Activated CD8-positive, alpha-beta memory T cell treated with anti-CD3 and anti-CD28 coated beads, Interleukin-2, amount 50 U/mL, for 24 hours (primary cell): Measurements from ENCODE around the gene FREM1.

ENCODE experiments used
- DNase-seq: peaks from one replicate; pipeline ENCODE4 v3.0.0-alpha.2; 2020; ENCODE audit errors: extremely low read depth

The FREM1 gene

DNA sequence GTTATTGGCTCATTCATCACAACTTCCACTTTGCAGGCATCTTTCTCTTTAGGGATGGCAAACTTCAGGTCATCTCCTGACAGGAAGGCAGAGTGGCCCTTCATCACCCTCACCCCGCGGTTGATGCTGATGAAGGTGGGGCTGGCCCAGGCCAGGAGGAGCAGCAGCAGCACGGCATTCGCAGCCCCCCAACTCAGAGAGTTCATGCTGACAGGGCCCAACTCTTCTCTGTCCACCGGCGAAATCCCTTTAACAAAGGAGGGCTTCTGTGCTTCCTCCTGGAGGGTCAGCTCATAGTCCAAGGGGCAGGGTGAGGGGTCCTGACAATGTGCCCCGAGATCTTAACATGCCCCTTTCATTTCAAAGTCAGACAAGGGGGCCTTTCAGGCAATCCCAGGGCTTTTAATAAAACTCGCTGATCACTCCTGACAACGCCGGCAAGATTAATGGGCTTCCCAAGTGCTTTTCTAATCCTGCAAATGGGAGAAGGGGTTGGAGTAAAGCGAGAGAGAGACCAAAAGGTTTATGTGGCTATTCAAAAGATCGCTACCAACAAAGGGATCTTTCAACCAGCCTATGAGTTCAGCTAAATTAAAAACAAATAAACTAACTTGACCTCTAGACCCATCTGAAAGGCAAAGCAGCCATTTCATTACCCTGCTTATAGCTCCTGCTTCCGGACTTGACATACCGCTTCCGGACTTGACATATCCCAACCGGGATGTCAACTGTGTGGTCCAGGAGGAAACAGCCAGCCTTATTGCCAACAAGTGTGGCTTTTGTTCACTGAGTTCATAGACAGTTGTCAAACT lies 41.2 kb downstream of the FREM1 start:
- DNase-seq = no peak

DNA sequence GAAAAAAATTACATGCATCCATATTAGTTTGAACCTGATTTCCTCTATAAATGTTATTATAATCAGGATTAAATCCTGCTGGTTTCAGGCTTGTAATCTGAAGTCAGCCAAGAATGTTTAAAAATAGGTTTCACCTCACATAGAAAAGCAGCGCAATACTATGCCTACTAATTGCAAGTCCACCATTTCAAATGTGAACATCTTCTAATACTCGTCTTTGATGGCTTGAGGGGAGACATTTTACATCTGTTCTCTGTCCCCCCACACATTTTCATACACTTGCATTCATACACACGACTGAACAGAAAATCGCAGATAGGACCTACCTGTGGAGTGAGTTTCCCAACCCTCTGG lies 41.8 kb downstream of the FREM1 start:
- no peak for DNase-seq

GRCh38 chr9:14866200-14866749 lies 44.0 kb downstream of the FREM1 start:
- DNase-seq = no peak

DNA sequence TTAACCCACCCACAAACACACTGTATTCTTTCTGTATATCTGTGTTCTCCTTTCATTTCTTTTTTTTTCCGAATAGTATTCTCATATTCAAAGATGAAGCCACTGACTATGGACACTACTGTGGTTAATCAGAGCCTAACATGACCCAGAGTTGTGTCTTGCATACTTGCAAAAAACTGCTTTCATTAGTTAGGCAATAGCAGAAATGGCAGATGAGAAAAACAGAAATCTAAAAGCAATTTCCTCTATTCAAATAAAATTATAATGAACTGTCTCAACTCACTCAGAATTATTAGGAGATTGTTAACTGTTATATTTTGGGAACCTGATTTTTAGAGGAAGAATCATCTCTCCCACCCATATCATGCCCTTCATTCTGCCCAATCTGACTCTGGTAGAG lies 45.9 kb downstream of the FREM1 start:
- no peak for DNase-seq

GRCh38 chr9:14863402-14863801 lies 46.8 kb downstream of the FREM1 start:
- DNase-seq = no peak

- no peak for DNase-seq
Measured at GRCh38 chr9:14857449-14858305, 52.6 kb downstream of the FREM1 start.

DNA sequence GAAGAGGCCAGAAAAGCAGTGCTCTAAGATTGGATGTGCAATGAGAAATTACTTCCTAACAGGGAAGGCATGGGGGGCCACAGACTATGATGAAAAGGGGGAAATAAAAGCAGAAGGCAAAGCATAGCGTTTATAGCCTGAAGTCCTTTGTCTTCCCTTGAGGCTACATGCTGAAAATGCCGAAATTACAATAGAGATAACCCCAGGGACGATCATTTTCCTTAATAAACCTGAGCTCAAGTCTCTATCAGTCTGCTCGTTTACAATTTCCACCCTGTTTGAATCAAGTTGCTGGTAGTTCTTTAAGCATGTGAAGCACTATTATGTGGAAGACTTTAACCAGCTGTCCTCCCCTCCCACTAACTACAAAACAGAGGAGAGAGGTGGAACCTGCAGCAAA lies 60.4 kb downstream of the FREM1 start:
- DNase-seq = no peak

DNA sequence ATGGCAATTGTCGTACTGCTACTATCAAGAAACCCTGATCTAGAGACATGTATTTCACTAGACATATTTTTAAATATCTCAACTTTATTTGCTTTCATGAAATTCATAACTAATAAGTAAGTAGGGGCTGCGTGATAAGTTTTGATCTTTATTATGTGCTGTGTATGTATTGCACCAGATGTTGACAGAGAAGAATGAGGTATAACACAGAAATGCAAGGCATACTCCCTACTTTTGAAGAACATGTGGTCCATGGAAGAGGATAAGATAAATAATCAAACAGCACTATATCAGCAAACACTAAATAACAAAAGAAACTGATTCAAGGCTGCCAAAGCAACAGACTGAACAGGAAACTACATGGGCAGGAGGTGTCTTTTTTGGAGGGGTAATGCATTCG lies 60.9 kb downstream of the FREM1 start:
- no peak for DNase-seq

GRCh38 chr9:14846871-14847311 lies 63.3 kb downstream of the FREM1 start:
- DNase-seq = peak; percentile 7

- no peak for DNase-seq
Measured at GRCh38 chr9:14843163-14843562, 67.1 kb downstream of the FREM1 start.

DNA sequence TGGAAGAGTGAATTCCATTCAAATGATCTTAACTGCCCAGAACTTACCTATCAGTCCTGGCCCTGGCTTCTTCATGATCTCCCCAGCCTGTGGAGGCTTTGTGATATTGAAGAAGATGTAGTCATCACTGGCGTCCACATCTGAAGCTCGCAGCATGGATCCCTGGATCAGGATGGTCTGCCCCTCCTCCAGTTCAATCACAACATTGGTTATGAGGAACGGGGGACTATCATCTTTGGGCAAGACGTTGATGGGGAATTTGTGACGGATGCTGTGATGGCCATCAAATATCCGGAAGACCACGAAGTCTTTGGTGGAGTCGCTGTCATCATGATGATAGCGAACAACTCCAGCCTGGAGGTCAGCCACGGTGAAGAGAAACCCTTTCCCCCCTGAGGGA lies 68.0 kb downstream of the FREM1 start:
- DNase-seq = no peak

GRCh38 chr9:14838701-14839100 lies 71.5 kb downstream of the FREM1 start:
- no peak for DNase-seq

GRCh38 chr9:14836885-14837284 lies 73.3 kb downstream of the FREM1 start:
- DNase-seq = no peak

- DNase-seq = no peak
Measured at GRCh38 chr9:14831661-14832060, 78.6 kb downstream of the FREM1 start.

- DNase-seq = no peak
Measured at GRCh38 chr9:14831074-14831473, 79.2 kb downstream of the FREM1 start.

DNA sequence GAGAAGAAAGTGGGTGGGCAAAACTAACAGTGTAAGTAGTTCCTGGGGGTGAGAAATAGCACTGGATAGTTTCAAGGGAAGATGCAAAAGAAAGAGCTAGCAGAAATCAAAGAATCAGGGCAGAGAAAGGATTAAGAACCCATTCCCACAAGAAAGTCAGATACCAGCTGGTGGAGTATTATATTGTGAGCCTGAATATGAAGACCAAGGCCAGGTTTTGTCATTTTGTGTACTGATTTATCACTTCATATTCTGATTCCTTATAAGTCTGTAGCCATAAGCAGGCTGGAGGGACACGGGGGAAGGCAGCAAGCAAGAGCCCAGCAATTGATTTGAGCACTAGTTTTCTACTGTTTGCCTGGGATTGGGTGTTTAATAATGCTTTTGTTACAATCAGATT lies 80.2 kb downstream of the FREM1 start:
- DNase-seq = no peak

DNA sequence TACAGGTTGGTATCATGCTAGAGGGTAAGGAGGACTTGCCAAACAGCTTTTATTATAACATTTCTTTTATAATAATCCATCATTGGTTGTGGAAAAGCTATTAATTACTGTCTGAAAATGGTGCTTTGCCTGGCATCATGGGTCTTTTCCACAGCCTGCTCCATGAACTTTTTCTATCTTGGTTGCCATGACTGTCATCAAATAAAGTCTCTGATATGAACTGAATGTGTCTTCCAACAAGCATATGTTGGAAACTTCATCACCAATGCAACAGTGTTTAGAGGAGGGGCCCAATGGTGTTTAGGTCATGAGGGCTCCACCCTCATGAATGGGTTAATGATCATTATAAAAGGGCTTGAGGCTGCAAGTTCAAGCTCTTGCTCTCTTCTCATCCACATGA lies 81.0 kb downstream of the FREM1 start:
- DNase-seq = no peak

DNA sequence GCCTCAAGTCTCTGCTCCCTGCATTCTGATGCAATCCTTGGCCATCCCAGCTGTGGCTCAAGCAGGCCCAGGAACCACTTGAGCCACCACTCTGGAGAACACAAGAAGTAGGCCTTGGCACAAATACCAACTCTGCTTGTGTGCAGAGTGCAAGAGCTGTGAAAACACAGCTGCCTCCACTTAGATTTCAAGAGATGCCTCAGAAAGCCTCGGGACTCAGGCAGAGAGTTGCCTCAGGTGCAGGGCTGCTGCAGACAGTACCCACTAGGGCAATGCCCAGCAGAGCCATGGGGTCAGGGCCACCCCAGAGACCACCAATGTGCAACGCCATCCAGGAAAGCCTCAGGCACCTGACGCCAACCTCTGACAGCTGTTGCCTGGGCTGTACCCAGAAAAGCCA lies 82.4 kb downstream of the FREM1 start:
- DNase-seq = no peak

DNA sequence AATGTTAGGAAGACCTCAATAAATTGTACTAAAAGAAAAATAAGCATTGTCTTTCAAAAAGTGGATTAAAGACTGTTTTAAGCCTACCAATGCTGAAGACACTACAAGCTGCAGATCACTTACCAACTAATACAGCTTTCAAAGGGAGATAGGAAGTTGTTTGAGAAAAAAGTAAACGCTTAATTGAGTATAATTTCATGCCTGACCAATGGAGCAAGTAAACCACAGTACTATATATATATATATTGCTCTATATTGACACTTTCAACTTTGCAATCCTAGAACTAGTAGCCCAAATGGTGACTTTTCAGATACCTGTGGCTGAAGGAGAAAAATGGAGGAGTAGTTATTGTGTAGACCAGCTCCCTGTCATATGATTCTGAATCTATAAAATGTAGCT lies 85.7 kb downstream of the FREM1 start:
- DNase-seq = no peak

DNA sequence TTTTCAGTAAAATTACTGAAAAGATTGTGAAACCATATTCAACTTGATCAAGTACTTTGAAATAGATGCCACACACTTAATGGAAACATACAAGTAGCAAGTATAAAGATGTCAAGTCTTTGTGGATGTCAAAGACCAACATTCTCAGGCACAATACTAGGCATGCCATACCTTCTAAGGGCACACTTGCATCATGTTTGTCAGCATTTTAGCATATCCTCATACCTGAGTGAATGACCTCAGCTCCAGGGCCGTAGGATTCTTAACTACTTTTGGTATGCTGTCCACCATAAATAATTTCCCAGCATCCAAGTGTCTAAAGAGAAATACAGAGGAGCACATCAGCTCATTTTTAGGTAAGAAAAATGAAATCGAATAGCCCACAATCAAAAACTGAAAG lies 86.4 kb downstream of the FREM1 start:
- no peak for DNase-seq

DNA sequence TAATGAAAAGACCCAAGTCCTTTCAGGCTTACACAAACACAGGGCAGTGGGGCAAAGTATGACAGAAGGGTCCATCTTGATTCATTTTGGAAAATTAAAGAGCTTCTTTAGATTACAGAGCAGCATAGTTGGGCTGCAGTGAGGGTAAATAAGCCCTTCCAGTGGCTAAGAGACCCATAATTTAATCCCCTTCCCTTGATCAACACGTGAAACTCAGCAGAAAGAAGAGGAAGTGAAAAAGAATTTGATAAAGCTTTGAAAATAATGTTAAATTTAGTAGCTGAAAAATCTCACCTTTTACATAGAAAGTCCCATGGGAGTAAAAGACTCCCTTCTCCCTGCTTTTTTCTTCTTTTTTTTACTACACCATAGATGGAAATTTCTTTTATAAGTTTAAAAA lies 87.6 kb downstream of the FREM1 start:
- no peak for DNase-seq

DNA sequence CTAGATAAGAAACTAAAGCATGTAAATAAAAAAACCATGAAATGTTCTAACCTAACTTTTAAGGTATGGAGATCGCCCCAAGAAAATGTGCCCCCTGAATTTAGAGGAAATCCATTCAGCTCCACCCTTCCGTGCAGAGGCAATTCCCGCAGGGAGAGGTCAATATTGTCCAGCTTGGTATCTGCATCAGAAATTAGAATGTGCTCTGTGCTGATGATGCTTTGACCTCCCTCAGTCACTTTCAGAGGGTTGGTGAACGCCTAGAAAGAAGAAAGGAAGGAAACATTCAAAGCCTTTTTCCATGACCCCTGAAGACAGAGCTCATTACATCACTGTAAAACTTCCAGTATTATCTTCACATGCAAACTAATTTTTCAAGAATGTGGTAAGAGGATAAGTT lies 91.0 kb downstream of the FREM1 start:
- no peak for DNase-seq

GRCh38 chr9:14814249-14814628 lies 96.0 kb downstream of the FREM1 start:
- no peak for DNase-seq
